NOMO-1 (cell line): Measurements from ENCODE around the gene CA10.

ENCODE experiments used
- DNase-seq, 2 experiments: peaks; one replicate each; lab custom pipeline; 2025; ENCODE audit not compliant: unreplicated experiment in 2 of 2; lab: John Stamatoyannopoulos, UW

CA10 gene

GRCh38 chr17:51955245-51955644 lies 203.3 kb downstream of the CA10 start:
- DNase-seq: no peak

- no peak for DNase-seq
These were observed 204.2 kb downstream of the CA10 start for GRCh38 chr17:51954232-51954765.

GRCh38 chr17:51951741-51952140 lies 206.8 kb downstream of the CA10 start:
- DNase-seq: no peak

- DNase-seq: no peak
These were observed 210.4 kb downstream of the CA10 start for GRCh38 chr17:51948128-51948527.

- no peak for DNase-seq
These were observed 211.3 kb downstream of the CA10 start for GRCh38 chr17:51947160-51947735.

- no peak for DNase-seq
These were observed 212.2 kb downstream of the CA10 start for GRCh38 chr17:51946311-51946710.

GRCh38 chr17:51941272-51941671 lies 217.2 kb downstream of the CA10 start:
- no peak for DNase-seq

GRCh38 chr17:51937264-51937663 lies 221.2 kb downstream of the CA10 start:
- no peak for DNase-seq

GRCh38 chr17:51935477-51935876 lies 223.0 kb downstream of the CA10 start:
- no peak for DNase-seq

GRCh38 chr17:51933647-51934046 lies 224.9 kb downstream of the CA10 start:
- DNase-seq: no peak

GRCh38 chr17:51926448-51926847 lies 232.1 kb downstream of the CA10 start:
- DNase-seq: no peak

- DNase-seq: no peak
These were observed 237.0 kb downstream of the CA10 start for GRCh38 chr17:51921500-51921899.

- DNase-seq: no peak
These were observed 243.9 kb downstream of the CA10 start for GRCh38 chr17:51914577-51914976.

GRCh38 chr17:51913491-51914205 lies 244.9 kb downstream of the CA10 start:
- no peak for DNase-seq

GRCh38 chr17:51912939-51913338 lies 245.6 kb downstream of the CA10 start:
- DNase-seq: no peak

GRCh38 chr17:51911237-51911636 lies 247.3 kb downstream of the CA10 start:
- DNase-seq: no peak

- DNase-seq: no peak
These were observed 248.5 kb downstream of the CA10 start for GRCh38 chr17:51909971-51910370.

- DNase-seq: no peak
These were observed 249.5 kb downstream of the CA10 start for GRCh38 chr17:51908841-51909537.

GRCh38 chr17:51907041-51907440 lies 251.5 kb downstream of the CA10 start:
- no peak for DNase-seq

- DNase-seq: no peak
These were observed 254.1 kb downstream of the CA10 start for GRCh38 chr17:51904379-51904778.

- DNase-seq: no peak
These were observed 257.3 kb downstream of the CA10 start for GRCh38 chr17:51901242-51901641.

GRCh38 chr17:51891936-51892335 lies 266.6 kb downstream of the CA10 start:
- DNase-seq: no peak
